Stimulated activated CD4-positive, alpha-beta T cell treated with anti-CD3 and anti-CD28 coated beads, TNF-alpha, amount 100 ng/mL, for 4 hours (primary cell): Measurements from ENCODE around the gene AFM.

Source experiments
- DNase-seq, 3 experiments: peaks; one replicate each; pipeline ENCODE4 v3.0.0-alpha.2; 2020; ENCODE audit warnings: low read depth in 3 of 3

Gene AFM, protein sequence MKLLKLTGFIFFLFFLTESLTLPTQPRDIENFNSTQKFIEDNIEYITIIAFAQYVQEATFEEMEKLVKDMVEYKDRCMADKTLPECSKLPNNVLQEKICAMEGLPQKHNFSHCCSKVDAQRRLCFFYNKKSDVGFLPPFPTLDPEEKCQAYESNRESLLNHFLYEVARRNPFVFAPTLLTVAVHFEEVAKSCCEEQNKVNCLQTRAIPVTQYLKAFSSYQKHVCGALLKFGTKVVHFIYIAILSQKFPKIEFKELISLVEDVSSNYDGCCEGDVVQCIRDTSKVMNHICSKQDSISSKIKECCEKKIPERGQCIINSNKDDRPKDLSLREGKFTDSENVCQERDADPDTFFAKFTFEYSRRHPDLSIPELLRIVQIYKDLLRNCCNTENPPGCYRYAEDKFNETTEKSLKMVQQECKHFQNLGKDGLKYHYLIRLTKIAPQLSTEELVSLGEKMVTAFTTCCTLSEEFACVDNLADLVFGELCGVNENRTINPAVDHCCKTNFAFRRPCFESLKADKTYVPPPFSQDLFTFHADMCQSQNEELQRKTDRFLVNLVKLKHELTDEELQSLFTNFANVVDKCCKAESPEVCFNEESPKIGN

GRCh38 chr4:73481358-73481757 is at the start of gene AFM:
Gene AFM, plus strand, starts transcription at chr4:73481745. Its CDS starts 31 bp downstream, at chr4:73481776.
- DNase-seq, result no peak

- DNase-seq, result no peak
These were observed 49.8 kb upstream of the AFM start for GRCh38 chr4:73431813-73432168.

GRCh38 chr4:73432169-73433000 is 49.2 kb upstream of the AFM start:
- DNase-seq, result no peak

- DNase-seq, result no peak
These were observed 48.4 kb upstream of the AFM start for GRCh38 chr4:73433140-73433539.

DNA sequence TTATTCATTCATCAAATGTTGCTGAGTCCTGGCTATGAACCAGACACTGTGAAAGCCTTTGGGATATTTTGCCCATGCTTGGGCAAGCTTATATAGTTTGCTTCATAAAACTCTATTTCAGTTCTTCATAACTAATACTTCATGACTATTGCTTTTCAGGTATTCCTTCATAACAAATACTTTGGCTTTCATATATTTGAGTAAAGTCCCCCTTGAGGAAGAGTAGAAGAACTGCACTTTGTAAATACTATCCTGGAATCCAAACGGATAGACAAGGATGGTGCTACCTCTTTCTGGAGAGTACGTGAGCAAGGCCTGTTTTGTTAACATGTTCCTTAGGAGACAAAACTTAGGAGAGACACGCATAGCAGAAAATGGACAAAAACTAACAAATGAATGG is 47.2 kb upstream of the AFM start:
- no peak for DNase-seq

GRCh38 chr4:73435984-73436383 is 45.6 kb upstream of the AFM start, which contains the start of gene AFP:
Gene AFP, plus strand, starts transcription at chr4:73436221. Its CDS starts 42 bp downstream, at chr4:73436263.
- no peak for DNase-seq

DNA sequence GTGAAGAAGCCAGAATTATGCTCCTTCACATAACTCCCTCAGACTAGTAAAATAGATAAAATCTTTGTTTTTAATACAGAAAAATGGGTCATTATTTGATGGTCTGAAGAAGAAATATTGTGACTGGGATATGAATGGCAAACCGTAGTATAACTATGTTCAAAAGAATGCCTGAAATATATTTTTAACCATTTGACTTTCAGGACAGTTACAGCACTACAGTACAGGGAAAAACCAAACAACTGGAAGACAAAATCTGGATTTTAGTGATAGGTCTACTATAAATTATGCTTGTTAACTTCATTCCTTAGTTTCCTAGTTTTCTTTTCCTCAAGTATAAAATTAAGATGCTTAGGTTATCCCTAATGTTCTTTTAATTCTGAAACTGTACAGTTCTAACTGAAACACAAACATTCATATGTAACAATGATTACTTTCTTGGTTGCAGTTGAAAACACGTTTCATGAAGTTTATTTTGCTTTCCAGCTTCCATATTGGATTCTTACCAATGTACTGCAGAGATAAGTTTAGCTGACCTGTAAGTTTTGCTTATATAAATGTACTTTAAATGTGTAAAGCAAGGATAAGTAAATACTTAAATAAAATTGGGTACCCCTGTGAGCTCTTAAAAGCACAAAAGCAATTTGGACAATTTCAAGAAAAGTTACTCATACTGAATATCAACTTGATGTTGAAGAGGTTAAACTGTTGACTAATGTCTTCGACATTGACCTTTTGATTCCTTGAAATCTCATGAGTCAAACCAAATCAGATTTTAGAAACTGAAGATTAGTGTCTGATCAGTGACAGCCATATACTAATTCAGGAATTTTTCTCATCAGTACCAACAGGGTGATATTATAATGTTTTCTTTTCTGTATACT is 44.6 kb upstream of the AFM start:
- no peak for DNase-seq

DNA sequence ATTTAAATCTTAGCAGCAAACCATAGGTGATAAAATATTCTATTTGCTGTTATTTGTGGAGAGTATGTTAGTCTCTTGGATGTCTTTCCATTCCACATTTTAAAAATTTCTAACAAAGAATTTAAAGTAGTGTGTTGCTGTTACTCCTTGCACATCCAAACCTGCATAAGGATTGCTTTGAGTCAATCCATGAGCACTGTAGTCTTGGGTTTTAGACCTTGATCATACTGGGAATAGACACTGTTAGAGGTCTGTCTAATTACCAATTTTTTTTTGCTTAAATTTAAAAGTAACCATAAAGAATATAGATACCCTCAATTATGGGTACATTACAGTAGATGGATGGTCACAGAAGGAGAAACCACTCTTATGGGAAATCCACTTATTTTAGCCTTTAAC is 44.0 kb upstream of the AFM start:
- DNase-seq, result no peak

DNA sequence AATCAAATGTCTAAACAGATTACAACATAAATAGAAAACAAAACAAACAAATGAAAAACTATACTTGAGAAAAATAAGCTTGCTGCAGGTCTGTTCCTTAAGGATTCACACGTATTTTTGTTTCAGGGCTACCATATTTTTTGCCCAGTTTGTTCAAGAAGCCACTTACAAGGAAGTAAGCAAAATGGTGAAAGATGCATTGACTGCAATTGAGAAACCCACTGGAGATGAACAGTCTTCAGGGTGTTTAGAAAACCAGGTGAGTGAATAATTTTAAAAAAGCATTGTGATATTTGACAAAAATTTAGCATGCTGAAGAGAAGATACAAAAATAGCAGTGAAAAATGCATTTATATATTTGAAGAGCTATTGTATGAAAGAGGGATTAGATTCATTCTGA is 43.5 kb upstream of the AFM start:
- no peak for DNase-seq

- no peak for DNase-seq
These were observed 42.8 kb upstream of the AFM start for GRCh38 chr4:73438582-73439215.

DNA sequence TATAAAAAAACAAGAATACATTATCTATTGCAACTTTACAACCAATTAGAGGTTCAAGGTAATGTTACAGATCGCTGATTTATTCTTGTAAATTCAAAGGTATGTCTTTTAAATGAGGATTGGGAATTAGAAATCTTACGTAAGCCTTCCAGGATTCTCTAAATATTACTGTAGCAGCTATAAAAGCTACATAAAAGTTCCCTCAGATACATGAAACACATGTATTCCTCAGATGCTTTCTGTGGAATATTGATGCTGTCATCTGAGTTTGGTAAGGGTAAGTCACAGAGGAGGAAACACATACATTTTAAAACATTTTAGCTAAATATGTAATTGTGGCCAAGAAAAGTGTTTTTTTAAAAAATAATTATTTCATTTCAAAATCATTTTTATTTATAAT is 42.1 kb upstream of the AFM start:
- no peak for DNase-seq

DNA sequence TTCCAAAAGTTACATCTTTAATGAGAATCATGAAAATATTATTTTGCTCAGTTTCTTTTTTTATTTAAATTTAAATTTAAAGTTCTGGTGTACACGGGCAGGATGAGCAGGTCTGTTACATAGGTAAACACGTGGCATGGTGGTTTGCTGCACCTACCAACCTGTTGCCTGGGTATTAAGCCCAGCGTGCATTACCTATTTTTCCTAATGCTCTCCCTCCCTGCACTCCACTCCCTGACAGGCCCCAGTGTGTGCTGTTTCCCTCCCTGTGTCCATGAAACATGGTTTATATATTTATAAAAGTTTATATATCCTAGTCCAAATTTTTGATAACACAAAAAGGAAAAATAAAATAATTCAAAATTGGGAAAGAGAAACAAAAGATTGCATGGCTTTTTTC is 41.6 kb upstream of the AFM start:
- no peak for DNase-seq

- DNase-seq, result no peak
These were observed 40.9 kb upstream of the AFM start for GRCh38 chr4:73440653-73441052.

GRCh38 chr4:73442275-73442674 is 39.3 kb upstream of the AFM start:
- no peak for DNase-seq

DNA sequence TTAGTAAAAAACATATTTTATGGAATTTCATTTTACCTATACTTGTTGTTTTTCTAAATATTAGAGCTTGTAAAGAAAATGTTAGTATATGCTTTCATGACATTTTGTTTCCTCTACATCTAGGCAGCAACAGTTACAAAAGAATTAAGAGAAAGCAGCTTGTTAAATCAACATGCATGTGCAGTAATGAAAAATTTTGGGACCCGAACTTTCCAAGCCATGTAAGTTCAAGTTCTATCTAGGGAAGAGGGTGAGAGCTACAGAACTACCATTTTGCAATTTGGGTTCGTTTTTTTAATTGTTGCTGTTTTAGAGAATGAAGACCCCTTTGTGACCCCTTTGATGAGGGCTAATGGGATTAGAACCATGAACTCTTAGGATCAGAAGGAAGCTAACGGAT is 38.3 kb upstream of the AFM start:
- DNase-seq, result no peak

DNA sequence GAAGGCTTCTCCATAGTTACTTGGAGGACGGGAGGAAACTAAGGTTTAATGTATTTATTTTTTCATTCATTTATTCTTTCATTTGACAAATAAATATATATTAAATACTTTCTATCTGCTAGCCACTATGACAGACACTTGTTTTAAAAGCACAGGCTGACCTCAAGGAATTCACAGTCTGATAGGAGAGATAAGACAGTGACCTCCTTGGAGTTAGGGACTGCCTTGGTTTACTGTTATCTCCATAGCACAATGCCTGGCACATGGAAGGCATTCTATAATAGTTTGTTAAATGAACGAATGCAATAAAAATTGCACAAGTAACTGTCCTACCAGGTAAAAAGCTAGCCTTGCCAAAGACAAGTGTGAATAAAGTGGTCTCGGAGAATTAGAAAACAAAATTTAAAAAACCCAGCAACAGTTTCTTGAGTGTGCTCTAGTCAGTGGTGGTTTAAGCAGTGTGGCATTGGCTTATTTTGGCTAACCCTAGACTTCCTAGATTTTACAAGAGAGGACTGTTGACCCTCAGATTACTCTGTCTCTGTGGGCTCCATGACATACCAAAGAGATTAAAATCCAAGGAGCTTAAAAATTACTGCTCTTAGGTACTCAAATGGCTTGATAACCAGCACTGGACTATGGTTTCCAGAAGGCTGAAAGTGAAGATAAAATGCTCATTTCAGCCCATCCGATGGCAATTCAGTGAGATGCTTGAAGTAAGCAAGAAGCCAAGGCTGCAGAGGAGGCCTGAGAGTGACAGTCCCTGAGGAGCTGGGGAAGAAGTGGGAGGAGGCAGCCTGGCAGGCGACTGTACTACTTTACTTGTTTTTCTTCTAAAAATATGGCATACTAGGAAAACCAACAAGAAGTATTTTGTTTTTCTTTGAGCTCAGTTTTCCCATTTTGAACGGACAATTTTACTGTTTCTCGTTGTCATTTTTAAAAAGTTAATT is 35.9 kb upstream of the AFM start:
- DNase-seq, result no peak

GRCh38 chr4:73446336-73446938 is 35.1 kb upstream of the AFM start:
- DNase-seq, result no peak

- DNase-seq, result no peak
These were observed 33.9 kb upstream of the AFM start for GRCh38 chr4:73447671-73448070.

GRCh38 chr4:73448448-73449203 is 32.9 kb upstream of the AFM start:
- DNase-seq, result no peak
